ENCODE measurements around the gene SLC16A12. TPM values are rescaled to one million over a fixed set of nuclear protein-coding genes. Genes with fewer than 3 reads are reported as not detected.

Gene SLC16A12
- total and polyA plus RNA-seq, 2 of the 13 experiments (the other 11 are each of a cell fraction or from before 2014, with no cell fraction given), result 0.02 TPM; not detected in 1

- TF ChIP-seq, protein P1, sequence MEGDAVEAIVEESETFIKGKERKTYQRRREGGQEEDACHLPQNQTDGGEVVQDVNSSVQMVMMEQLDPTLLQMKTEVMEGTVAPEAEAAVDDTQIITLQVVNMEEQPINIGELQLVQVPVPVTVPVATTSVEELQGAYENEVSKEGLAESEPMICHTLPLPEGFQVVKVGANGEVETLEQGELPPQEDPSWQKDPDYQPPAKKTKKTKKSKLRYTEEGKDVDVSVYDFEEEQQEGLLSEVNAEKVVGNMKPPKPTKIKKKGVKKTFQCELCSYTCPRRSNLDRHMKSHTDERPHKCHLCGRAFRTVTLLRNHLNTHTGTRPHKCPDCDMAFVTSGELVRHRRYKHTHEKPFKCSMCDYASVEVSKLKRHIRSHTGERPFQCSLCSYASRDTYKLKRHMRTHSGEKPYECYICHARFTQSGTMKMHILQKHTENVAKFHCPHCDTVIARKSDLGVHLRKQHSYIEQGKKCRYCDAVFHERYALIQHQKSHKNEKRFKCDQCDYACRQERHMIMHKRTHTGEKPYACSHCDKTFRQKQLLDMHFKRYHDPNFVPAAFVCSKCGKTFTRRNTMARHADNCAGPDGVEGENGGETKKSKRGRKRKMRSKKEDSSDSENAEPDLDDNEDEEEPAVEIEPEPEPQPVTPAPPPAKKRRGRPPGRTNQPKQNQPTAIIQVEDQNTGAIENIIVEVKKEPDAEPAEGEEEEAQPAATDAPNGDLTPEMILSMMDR (CRISPR knock-in tag; IDR thresholded peaks at IDR 0.05), result peak; percentile 54
- TF ChIP-seq CSRNP2 (CRISPR knock-in tag; conservative IDR thresholded peaks at IDR 0.05; ENCODE audit: low read depth), result no peak
- no peak for TF ChIP-seq PHF21A (CRISPR knock-in tag; IDR thresholded peaks at IDR 0.05)
- peak; percentile 48 for TF ChIP-seq STAG1 (CRISPR knock-in tag; IDR thresholded peaks at IDR 0.05)
- no peak overlapping the region for H3K4me2 ChIP-seq (ENCODE audit: low read depth, low read length)
- BruUV-seq (replicated peaks), result no TSS peak
- H3K4me3 ChIP-seq (replicated peaks in 1 of 3; ENCODE audit: insufficient read depth in 1 of 3, low read depth in 2 of 3, low read length in 3 of 3), result no peak overlapping the region
- peaks cover 9% of the 10 kb centered on the region; the same call in 1 of the 2 replicates for H3K4me1 ChIP-seq (ENCODE audit: insufficient read depth, low read length)
- ATAC-seq (peak; percentile 88), FAIRE-seq (no peak), DNase-seq (ENCODE audit: low spot score) (no peak)
- 9% methylated on average over 7 of the region's 7 CpGs for WGBS (ENCODE audit: low lambda C conversion rate)
- H3K27me3 ChIP-seq (ENCODE audit: control insufficient read depth in 1 of 2, insufficient read depth in 2 of 2, low read length in 2 of 2), result no peaks in the 10 kb centered on the region
- H4K20me1 ChIP-seq (ENCODE audit: insufficient read depth, low read length), result no peaks in the 10 kb centered on the region
- H3K9me3 ChIP-seq (ENCODE audit: low read length), result no peaks in the 10 kb centered on the region
- H3K79me2 ChIP-seq (ENCODE audit: insufficient read depth, low read length), result no peaks in the 10 kb centered on the region
- H3K27ac ChIP-seq (ENCODE audit: extremely low read length, insufficient read depth, low read length), result no peak overlapping the region
- no peaks in the 10 kb centered on the region for H3K36me3 ChIP-seq (replicated peaks in 1 of 2; ENCODE audit: control insufficient read depth in 1 of 2, insufficient read depth in 2 of 2, low read length in 2 of 2)
- POLR2A ChIA-PET, result no interaction called here
- CTCF ChIA-PET (ENCODE audit: low intra/inter-chr PET ratio, low total read pairs), result no interaction called here
- H3K9ac ChIP-seq (ENCODE audit: insufficient read depth, low read depth, low read length), result no peak overlapping the region
- in situ Hi-C loops (cut with HindIII; ENCODE audit: extremely low pct_ligation_motif_present, low pct_unique_long_range_greater_than_20kb) (no loop called here), intact Hi-C loops (cut with micrococcal nuclease; ENCODE audit: unreplicated experiment) (loop anchor here (10.0 kb wide), 1 partner anchor 531 kb away; no protein-coding TSS in a partner anchor)
- no peak overlapping the region for H2AFZ ChIP-seq (ENCODE audit: low read length)
These were observed 20.5 kb upstream of the SLC16A12 start for GRCh38 chr10:89555688-89556445.
